ENCODE measurements around the gene FAM107B. TPM values are rescaled to one million over a fixed set of nuclear protein-coding genes. Genes with fewer than 3 reads are reported as not detected.
"Not testable (repeated sequence)": the region's sequence is repeated elsewhere in the genome, so short reads cannot be mapped to it uniquely, and the experiment has no call there.

Gene FAM107B
- total and polyA plus RNA-seq, 4 donors: 24.9 to 58.1 (median 30.9) TPM

DNA sequence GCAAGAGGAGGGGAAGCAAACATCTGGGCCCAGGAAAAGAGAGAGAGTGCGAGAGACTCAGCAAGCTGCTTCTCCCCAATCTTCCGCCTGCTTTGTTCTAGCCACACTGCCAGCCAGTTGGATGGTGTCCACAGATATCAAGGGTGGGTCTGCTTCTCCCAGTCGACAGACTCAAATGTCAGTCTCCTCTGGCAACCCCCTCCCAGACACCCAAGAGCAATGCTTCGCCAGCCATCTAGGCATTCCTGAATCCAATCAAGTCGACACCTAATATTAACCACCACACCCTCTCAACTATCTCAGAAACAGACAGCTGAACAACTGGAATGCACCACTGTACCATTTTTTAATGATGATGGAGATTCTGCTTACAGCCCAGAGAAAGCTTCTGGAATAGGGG, 57.1 kb downstream of the FAM107B start:
- Histone ChIP-seq H3K9ac (ENCODE audit: low read depth in 1 of 2, low read length in 2 of 2) (no peak overlapping the region), H3K4me3 (ENCODE audit: low read depth in 1 of 3, low read length in 3 of 3) (no peak overlapping the region), H3K27me3 (ENCODE audit: control insufficient read depth in 4 of 4, insufficient read depth in 4 of 4, low read length in 3 of 4) (no peaks in the 10 kb centered on the region), H3K9me3 (ENCODE audit: control insufficient read depth in 4 of 4, low read length in 3 of 4) (no peaks in the 10 kb centered on the region), H3K27ac (ENCODE audit: low read depth in 1 of 2, low read length in 2 of 2) (no peak overlapping the region), H3K4me1 (ENCODE audit: control insufficient read depth in 4 of 4, insufficient read depth in 4 of 4, low read length in 3 of 4) (no peaks in the 10 kb centered on the region), H3K36me3 (ENCODE audit: control insufficient read depth in 4 of 4, insufficient read depth in 3 of 4, low read depth in 1 of 4, low read length in 3 of 4) (no peaks in the 10 kb centered on the region)
- TF ChIP-seq, protein P1, sequence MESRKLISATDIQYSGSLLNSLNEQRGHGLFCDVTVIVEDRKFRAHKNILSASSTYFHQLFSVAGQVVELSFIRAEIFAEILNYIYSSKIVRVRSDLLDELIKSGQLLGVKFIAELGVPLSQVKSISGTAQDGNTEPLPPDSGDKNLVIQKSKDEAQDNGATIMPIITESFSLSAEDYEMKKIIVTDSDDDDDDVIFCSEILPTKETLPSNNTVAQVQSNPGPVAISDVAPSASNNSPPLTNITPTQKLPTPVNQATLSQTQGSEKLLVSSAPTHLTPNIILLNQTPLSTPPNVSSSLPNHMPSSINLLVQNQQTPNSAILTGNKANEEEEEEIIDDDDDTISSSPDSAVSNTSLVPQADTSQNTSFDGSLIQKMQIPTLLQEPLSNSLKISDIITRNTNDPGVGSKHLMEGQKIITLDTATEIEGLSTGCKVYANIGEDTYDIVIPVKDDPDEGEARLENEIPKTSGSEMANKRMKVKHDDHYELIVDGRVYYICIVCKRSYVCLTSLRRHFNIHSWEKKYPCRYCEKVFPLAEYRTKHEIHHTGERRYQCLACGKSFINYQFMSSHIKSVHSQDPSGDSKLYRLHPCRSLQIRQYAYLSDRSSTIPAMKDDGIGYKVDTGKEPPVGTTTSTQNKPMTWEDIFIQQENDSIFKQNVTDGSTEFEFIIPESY (IDR thresholded peaks at IDR 0.05): no peak
- TF ChIP-seq RAD21 (IDR thresholded peaks at IDR 0.05): no peak
- no peak for TF ChIP-seq GABPA (IDR thresholded peaks at IDR 0.05 in 1 of 2, conservative IDR thresholded peaks at IDR 0.05 in 1 of 2)
- TF ChIP-seq HNF4G (IDR thresholded peaks at IDR 0.05): no peak
- TF ChIP-seq, protein P2, sequence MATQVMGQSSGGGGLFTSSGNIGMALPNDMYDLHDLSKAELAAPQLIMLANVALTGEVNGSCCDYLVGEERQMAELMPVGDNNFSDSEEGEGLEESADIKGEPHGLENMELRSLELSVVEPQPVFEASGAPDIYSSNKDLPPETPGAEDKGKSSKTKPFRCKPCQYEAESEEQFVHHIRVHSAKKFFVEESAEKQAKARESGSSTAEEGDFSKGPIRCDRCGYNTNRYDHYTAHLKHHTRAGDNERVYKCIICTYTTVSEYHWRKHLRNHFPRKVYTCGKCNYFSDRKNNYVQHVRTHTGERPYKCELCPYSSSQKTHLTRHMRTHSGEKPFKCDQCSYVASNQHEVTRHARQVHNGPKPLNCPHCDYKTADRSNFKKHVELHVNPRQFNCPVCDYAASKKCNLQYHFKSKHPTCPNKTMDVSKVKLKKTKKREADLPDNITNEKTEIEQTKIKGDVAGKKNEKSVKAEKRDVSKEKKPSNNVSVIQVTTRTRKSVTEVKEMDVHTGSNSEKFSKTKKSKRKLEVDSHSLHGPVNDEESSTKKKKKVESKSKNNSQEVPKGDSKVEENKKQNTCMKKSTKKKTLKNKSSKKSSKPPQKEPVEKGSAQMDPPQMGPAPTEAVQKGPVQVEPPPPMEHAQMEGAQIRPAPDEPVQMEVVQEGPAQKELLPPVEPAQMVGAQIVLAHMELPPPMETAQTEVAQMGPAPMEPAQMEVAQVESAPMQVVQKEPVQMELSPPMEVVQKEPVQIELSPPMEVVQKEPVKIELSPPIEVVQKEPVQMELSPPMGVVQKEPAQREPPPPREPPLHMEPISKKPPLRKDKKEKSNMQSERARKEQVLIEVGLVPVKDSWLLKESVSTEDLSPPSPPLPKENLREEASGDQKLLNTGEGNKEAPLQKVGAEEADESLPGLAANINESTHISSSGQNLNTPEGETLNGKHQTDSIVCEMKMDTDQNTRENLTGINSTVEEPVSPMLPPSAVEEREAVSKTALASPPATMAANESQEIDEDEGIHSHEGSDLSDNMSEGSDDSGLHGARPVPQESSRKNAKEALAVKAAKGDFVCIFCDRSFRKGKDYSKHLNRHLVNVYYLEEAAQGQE (IDR thresholded peaks at IDR 0.05): no peak
- TF ChIP-seq JUND (IDR thresholded peaks at IDR 0.05): no peak
- no peak for TF ChIP-seq FOXA1 (IDR thresholded peaks at IDR 0.05)
- no peak for TF ChIP-seq EGR1 (IDR thresholded peaks at IDR 0.05; ENCODE audit: low read depth in 2 of 2)
- no peak for TF ChIP-seq RXRA (IDR thresholded peaks at IDR 0.05)
- TF ChIP-seq, protein P3, sequence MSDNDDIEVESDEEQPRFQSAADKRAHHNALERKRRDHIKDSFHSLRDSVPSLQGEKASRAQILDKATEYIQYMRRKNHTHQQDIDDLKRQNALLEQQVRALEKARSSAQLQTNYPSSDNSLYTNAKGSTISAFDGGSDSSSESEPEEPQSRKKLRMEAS (IDR thresholded peaks at IDR 0.05): no peak
- no peak for TF ChIP-seq YY1 (IDR thresholded peaks at IDR 0.05)
- TF ChIP-seq FOXA2 (IDR thresholded peaks at IDR 0.05): no peak
- TF ChIP-seq NR2F2 (IDR thresholded peaks at IDR 0.05): no peak
- TF ChIP-seq, protein P4, sequence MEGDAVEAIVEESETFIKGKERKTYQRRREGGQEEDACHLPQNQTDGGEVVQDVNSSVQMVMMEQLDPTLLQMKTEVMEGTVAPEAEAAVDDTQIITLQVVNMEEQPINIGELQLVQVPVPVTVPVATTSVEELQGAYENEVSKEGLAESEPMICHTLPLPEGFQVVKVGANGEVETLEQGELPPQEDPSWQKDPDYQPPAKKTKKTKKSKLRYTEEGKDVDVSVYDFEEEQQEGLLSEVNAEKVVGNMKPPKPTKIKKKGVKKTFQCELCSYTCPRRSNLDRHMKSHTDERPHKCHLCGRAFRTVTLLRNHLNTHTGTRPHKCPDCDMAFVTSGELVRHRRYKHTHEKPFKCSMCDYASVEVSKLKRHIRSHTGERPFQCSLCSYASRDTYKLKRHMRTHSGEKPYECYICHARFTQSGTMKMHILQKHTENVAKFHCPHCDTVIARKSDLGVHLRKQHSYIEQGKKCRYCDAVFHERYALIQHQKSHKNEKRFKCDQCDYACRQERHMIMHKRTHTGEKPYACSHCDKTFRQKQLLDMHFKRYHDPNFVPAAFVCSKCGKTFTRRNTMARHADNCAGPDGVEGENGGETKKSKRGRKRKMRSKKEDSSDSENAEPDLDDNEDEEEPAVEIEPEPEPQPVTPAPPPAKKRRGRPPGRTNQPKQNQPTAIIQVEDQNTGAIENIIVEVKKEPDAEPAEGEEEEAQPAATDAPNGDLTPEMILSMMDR (IDR thresholded peaks at IDR 0.05; ENCODE audit: low read depth, low read length, missing input control): no peak
- no peak for TF ChIP-seq HNF4A (conservative IDR thresholded peaks at IDR 0.05)
- DNase-seq (ENCODE audit: low spot score): no peak
- 95% methylated on average over 5 of the region's 5 CpGs for WGBS

DNA sequence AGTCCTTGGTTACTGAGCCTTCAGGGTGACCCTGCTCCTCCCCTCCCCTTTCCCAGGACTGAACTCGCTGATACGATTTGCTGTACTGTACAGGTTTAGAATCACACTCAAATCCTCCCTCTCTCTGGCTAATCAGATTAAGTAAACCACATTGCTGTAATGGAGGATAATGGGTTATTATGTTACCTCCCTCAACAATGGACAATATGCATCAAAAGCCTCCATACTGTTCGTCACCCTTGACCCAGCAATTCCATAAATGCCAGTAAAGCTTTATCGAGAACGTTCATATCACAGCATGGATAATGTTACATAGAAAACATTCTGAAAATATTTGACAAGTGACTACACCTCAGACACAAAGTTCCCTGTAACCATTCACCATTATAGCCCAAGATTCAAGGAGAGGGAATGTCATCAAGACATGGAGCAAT, 61.7 kb downstream of the FAM107B start:
- Histone ChIP-seq H3K4me1 (ENCODE audit: control insufficient read depth in 4 of 4, insufficient read depth in 4 of 4, low read length in 3 of 4) (no peaks in the 10 kb centered on the region), H3K27ac (ENCODE audit: low read depth in 1 of 2, low read length in 2 of 2) (no peak overlapping the region), H3K36me3 (ENCODE audit: control insufficient read depth in 4 of 4, insufficient read depth in 3 of 4, low read depth in 1 of 4, low read length in 3 of 4) (no peaks in the 10 kb centered on the region), H3K4me3 (ENCODE audit: low read depth in 1 of 3, low read length in 3 of 3) (no peak overlapping the region), H3K9me3 (ENCODE audit: control insufficient read depth in 4 of 4, low read length in 3 of 4) (no peaks in the 10 kb centered on the region), H3K9ac (ENCODE audit: low read depth in 1 of 2, low read length in 2 of 2) (no peak overlapping the region), H3K27me3 (ENCODE audit: control insufficient read depth in 4 of 4, insufficient read depth in 4 of 4, low read length in 3 of 4) (no peaks in the 10 kb centered on the region)
- WGBS: 94% methylated on average over 5 of the region's 5 CpGs
- no peak for TF ChIP-seq FOXA2 (IDR thresholded peaks at IDR 0.05)
- TF ChIP-seq, protein P2 (IDR thresholded peaks at IDR 0.05): no peak
- no peak for DNase-seq (ENCODE audit: low spot score)

DNA sequence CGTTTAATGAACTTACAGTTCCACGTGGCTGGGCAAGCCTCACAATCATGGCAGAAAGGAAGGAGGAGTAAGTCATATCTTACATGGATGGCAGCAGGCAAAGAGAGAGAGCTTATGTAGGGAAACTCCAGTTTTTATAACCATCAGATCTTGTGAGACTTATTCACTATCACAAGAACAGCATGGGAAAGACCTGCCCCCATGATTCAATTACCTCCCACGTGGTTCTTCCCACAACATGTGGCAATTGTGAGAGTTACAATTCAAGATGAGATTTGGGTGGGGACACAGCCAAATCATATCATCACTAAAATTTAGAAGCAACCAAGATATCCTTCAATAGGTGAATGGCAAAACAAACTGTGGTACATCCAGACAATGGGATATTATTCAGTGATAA, 65.4 kb downstream of the FAM107B start:
- H3K4me3 ChIP-seq (ENCODE audit: low read depth in 1 of 3, low read length in 3 of 3); H3K36me3 ChIP-seq (ENCODE audit: control insufficient read depth in 4 of 4, insufficient read depth in 3 of 4, low read depth in 1 of 4, low read length in 3 of 4); H3K4me1 ChIP-seq (ENCODE audit: control insufficient read depth in 4 of 4, insufficient read depth in 4 of 4, low read length in 3 of 4); H3K9ac ChIP-seq (ENCODE audit: low read depth in 1 of 2, low read length in 2 of 2); H3K27ac ChIP-seq (ENCODE audit: low read depth in 1 of 2, low read length in 2 of 2); H3K27me3 ChIP-seq (ENCODE audit: control insufficient read depth in 4 of 4, insufficient read depth in 4 of 4, low read length in 3 of 4); H3K9me3 ChIP-seq (ENCODE audit: control insufficient read depth in 4 of 4, low read length in 3 of 4); DNase-seq (ENCODE audit: low spot score): not testable (repeated sequence)
- 91% methylated on average over 3 of the region's 3 CpGs for WGBS
